HL-60 (cell line): ENCODE measurements around the gene OR2L13.

Experiments used
- DNase-seq, 2 experiments: peaks; one replicate each; pipeline ENCODE4 v3.0.0-alpha.2; 2010 to 2020; ENCODE audit warnings: low read depth in 1 of 2, low spot score in 1 of 2
- H3K27ac ChIP-seq: fragments of 250-450 bp; sonication (Bioruptor Pico); replicated peaks from 2 replicates; pipeline ENCODE4 v1.5.1; 2020; ENCODE audit warnings: mild to moderate bottlenecking, moderate library complexity
- H3K27me3 ChIP-seq: fragments of 250-450 bp; sonication (Bioruptor Pico); 2 replicates; pipeline ENCODE4 v1.5.1; 2021; ENCODE audit warnings: mild to moderate bottlenecking, moderate library complexity; ENCODE audit not compliant: insufficient read depth, poor library complexity, severe bottlenecking
- H3K4me3 ChIP-seq: replicated peaks from 2 replicates; pipeline ENCODE4 v1.5.1; 2011; ENCODE audit warnings: mild to moderate bottlenecking, control low read depth, low read length; ENCODE audit not compliant: insufficient read depth
- GABPA ChIP-seq: IDR thresholded peaks from 2 replicates; pipeline ENCODE4 v1.6.1; 2012; ENCODE audit warnings: low read depth
- POLR2AphosphoS5 ChIP-seq: IDR thresholded peaks from 2 replicates; pipeline ENCODE4 v1.6.1; 2012; ENCODE audit warnings: low read depth
- SPI1 ChIP-seq: IDR thresholded peaks from 2 replicates; pipeline ENCODE4 v1.6.1; 2012; ENCODE audit warnings: low read depth, mild to moderate bottlenecking, borderline replicate concordance
- TF ChIP-seq, protein P1 (sequence below): IDR thresholded peaks from one replicate; pipeline ENCODE4 v1.5.1; 2011; ENCODE audit warnings: low read length, control low read depth, inconsistent platforms; ENCODE audit not compliant: insufficient read depth
- TF ChIP-seq, protein P2 (sequence below): IDR thresholded peaks from 2 replicates; pipeline ENCODE4 v1.6.1; 2012; ENCODE audit warnings: low read depth; ENCODE audit not compliant: insufficient replicate concordance

Gene OR2L13

DNA sequence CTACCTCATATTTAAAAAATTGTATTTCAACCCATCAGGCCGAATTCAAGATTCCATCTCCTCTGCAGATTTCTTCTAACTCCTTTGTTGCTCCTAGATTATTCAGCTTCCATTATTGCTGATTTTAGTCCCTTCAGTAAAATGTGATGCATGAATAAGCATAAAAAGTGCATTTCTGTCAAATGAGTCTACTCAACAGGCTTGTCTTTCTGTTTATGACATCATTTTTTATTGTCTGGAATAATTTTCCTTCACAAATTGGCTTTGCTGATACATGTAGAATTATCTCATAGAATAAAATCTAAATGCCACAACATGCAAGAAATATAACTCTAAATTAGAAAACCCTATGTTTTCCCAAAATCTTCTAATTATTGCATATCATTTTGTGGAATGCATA is 48.3 kb downstream of the OR2L13 start:
- no peak for DNase-seq
- Histone ChIP-seq H3K27ac (no peak overlapping the region), H3K27me3 (no peaks in the 10 kb centered on the region), H3K4me3 (no peak overlapping the region)
- TF ChIP-seq SPI1: no peak
- TF ChIP-seq, protein P1, sequence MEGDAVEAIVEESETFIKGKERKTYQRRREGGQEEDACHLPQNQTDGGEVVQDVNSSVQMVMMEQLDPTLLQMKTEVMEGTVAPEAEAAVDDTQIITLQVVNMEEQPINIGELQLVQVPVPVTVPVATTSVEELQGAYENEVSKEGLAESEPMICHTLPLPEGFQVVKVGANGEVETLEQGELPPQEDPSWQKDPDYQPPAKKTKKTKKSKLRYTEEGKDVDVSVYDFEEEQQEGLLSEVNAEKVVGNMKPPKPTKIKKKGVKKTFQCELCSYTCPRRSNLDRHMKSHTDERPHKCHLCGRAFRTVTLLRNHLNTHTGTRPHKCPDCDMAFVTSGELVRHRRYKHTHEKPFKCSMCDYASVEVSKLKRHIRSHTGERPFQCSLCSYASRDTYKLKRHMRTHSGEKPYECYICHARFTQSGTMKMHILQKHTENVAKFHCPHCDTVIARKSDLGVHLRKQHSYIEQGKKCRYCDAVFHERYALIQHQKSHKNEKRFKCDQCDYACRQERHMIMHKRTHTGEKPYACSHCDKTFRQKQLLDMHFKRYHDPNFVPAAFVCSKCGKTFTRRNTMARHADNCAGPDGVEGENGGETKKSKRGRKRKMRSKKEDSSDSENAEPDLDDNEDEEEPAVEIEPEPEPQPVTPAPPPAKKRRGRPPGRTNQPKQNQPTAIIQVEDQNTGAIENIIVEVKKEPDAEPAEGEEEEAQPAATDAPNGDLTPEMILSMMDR: no peak
- TF ChIP-seq GABPA: no peak

DNA sequence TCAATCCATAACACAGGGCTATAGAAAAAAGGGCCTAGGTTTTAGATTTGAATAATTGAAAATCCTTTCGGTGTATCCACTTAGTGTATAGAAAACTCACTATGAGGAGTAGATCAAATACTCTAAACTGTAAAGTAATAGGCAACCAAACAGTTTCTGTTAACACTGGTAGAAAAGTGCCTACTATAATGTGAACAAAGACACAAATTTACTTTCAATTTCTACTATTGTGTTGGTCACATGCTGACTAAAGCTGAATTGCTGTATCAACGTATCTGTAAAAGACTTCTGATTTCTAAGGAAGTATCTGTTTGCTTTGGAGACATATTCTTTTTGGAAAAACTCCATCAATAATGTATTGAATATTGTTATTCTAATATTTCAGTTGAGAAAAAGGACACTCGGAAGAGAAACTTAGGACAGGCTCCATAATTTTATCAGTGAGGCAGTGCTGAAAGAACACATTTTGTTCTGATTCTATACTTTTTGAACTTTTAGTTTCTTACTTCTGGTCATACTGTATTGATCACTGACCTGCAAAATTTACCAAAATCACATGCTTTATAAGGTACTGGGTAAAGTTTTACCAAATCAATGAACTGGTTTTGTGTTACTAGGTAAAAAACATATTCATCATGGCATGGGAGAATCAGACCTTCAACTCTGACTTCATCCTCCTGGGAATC is 49.7 kb downstream of the OR2L13 start, which contains the start of gene OR2M5:
TSS of gene OR2M5 (plus strand) at position 636 of the 686 bp plus-strand sequence. CDS start at position 636, 0 bp downstream.
- no peaks in the 10 kb centered on the region for H3K27me3 ChIP-seq
- H3K4me3 ChIP-seq: no peak within 1 kb of the TSS
- no peak for DNase-seq
- H3K27ac ChIP-seq: no peak within 1 kb of the TSS
- TF ChIP-seq SPI1 (no peak), POLR2AphosphoS5 (no peak), GABPA (no peak)
- TF ChIP-seq, protein P1: no peak
- TF ChIP-seq, protein P2, sequence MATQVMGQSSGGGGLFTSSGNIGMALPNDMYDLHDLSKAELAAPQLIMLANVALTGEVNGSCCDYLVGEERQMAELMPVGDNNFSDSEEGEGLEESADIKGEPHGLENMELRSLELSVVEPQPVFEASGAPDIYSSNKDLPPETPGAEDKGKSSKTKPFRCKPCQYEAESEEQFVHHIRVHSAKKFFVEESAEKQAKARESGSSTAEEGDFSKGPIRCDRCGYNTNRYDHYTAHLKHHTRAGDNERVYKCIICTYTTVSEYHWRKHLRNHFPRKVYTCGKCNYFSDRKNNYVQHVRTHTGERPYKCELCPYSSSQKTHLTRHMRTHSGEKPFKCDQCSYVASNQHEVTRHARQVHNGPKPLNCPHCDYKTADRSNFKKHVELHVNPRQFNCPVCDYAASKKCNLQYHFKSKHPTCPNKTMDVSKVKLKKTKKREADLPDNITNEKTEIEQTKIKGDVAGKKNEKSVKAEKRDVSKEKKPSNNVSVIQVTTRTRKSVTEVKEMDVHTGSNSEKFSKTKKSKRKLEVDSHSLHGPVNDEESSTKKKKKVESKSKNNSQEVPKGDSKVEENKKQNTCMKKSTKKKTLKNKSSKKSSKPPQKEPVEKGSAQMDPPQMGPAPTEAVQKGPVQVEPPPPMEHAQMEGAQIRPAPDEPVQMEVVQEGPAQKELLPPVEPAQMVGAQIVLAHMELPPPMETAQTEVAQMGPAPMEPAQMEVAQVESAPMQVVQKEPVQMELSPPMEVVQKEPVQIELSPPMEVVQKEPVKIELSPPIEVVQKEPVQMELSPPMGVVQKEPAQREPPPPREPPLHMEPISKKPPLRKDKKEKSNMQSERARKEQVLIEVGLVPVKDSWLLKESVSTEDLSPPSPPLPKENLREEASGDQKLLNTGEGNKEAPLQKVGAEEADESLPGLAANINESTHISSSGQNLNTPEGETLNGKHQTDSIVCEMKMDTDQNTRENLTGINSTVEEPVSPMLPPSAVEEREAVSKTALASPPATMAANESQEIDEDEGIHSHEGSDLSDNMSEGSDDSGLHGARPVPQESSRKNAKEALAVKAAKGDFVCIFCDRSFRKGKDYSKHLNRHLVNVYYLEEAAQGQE: no peak
